Measurements from ENCODE around the gene DPP6. TPM values are rescaled to one million over a fixed set of nuclear protein-coding genes. Genes with fewer than 3 reads are reported as not detected.

DPP6 gene
- total RNA-seq, 1 experiment from 2014 or later: not detected

DNA sequence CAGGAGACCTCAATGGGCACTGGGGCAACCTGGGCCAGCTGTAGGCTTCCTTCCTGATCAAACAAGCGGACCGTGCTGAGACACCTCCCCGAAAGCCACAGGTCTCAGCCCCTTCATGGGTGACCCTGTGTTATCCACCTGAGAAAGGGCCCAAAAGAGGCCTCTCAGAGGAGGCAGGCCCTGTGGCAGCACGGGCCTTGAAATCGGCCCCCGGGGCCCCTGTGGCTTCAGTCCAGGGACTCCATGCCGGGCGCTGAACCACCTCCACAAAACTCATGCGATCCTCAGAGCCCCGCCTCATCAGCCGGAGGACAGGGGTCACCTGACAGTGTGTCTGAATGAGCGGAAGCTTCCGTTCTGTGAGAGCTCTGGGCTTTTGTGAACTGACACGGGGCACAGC, 643.6 kb downstream of the DPP6 start:
- in situ Hi-C loops (cut with HindIII; ENCODE audit: low pct_unique_long_range_greater_than_20kb, low sequenced_read_pairs): no loop called here
- POLR2A ChIA-PET: no interaction called here
- H3K27ac ChIP-seq (ENCODE audit: low read length): no peak overlapping the region
- no peak overlapping the region for H3K4me3 ChIP-seq (ENCODE audit: low read depth in 2 of 2, low read length in 2 of 2)
- CTCF ChIA-PET: no interaction called here
- BruUV-seq (replicated peaks): no TSS peak
- no peaks in the 10 kb centered on the region for H3K9me3 ChIP-seq (ENCODE audit: control insufficient read depth, insufficient read depth, low read depth, low read length)
- TF ChIP-seq, protein P1, sequence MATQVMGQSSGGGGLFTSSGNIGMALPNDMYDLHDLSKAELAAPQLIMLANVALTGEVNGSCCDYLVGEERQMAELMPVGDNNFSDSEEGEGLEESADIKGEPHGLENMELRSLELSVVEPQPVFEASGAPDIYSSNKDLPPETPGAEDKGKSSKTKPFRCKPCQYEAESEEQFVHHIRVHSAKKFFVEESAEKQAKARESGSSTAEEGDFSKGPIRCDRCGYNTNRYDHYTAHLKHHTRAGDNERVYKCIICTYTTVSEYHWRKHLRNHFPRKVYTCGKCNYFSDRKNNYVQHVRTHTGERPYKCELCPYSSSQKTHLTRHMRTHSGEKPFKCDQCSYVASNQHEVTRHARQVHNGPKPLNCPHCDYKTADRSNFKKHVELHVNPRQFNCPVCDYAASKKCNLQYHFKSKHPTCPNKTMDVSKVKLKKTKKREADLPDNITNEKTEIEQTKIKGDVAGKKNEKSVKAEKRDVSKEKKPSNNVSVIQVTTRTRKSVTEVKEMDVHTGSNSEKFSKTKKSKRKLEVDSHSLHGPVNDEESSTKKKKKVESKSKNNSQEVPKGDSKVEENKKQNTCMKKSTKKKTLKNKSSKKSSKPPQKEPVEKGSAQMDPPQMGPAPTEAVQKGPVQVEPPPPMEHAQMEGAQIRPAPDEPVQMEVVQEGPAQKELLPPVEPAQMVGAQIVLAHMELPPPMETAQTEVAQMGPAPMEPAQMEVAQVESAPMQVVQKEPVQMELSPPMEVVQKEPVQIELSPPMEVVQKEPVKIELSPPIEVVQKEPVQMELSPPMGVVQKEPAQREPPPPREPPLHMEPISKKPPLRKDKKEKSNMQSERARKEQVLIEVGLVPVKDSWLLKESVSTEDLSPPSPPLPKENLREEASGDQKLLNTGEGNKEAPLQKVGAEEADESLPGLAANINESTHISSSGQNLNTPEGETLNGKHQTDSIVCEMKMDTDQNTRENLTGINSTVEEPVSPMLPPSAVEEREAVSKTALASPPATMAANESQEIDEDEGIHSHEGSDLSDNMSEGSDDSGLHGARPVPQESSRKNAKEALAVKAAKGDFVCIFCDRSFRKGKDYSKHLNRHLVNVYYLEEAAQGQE (IDR thresholded peaks at IDR 0.05; ENCODE audit: insufficient read depth in 1 of 2, low read depth in 2 of 2, low read length in 1 of 2): no peak
- TF ChIP-seq TCF7L2 (IDR thresholded peaks at IDR 0.05; ENCODE audit: low read depth, low read length): no peak
- TF ChIP-seq, protein P2, sequence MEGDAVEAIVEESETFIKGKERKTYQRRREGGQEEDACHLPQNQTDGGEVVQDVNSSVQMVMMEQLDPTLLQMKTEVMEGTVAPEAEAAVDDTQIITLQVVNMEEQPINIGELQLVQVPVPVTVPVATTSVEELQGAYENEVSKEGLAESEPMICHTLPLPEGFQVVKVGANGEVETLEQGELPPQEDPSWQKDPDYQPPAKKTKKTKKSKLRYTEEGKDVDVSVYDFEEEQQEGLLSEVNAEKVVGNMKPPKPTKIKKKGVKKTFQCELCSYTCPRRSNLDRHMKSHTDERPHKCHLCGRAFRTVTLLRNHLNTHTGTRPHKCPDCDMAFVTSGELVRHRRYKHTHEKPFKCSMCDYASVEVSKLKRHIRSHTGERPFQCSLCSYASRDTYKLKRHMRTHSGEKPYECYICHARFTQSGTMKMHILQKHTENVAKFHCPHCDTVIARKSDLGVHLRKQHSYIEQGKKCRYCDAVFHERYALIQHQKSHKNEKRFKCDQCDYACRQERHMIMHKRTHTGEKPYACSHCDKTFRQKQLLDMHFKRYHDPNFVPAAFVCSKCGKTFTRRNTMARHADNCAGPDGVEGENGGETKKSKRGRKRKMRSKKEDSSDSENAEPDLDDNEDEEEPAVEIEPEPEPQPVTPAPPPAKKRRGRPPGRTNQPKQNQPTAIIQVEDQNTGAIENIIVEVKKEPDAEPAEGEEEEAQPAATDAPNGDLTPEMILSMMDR (IDR thresholded peaks at IDR 0.05): no peak
- no peak for TF ChIP-seq SIN3A (IDR thresholded peaks at IDR 0.05; ENCODE audit: borderline replicate concordance, insufficient read depth, low read depth, low read length)
- TF ChIP-seq POLR2AphosphoS5 (IDR thresholded peaks at IDR 0.05; ENCODE audit: low read depth, low read length): no peak
- no peaks in the 10 kb centered on the region for H3K36me3 ChIP-seq (ENCODE audit: control insufficient read depth, insufficient read depth, low read length)
- DNase-seq (ENCODE audit: low read depth, low spot score) (no peak), ATAC-seq (no peak)
- no peaks in the 10 kb centered on the region; the same call in 1 of the 2 replicates for H3K27me3 ChIP-seq (ENCODE audit: control insufficient read depth, insufficient read depth, low read length)
- H3K4me1 ChIP-seq (ENCODE audit: control insufficient read depth, insufficient read depth, low read length): no peaks in the 10 kb centered on the region; the same call in 1 of the 2 replicates
- intact Hi-C loops (cut with micrococcal nuclease; ENCODE audit: unreplicated experiment): no loop called here

DNA sequence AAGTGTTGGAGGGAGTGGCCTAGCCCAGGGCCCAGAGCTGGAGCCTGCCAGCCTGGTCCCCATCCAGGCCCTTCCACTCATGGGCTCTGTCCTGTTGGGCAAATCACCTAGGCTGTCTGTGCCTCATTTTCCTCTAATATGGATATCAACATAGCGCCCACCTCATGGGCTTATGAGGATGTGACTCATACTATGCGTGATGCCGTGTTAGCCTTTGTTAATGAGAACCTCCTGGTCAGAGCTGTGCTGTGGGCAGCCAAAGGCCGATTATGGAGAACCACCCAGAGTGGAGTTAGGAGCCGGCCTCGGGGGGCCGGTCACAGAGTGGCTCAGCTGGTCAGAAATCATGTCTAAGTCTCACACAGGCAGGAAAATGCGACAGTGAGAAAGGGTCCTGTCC, 644.4 kb downstream of the DPP6 start:
- Histone ChIP-seq H3K4me3 (ENCODE audit: low read depth in 2 of 2, low read length in 2 of 2) (no peak overlapping the region), H3K4me1 (ENCODE audit: control insufficient read depth, insufficient read depth, low read length) (no peaks in the 10 kb centered on the region; the same call in 1 of the 2 replicates), H3K36me3 (ENCODE audit: control insufficient read depth, insufficient read depth, low read length) (no peaks in the 10 kb centered on the region), H3K27ac (ENCODE audit: low read length) (no peak overlapping the region), H3K9me3 (ENCODE audit: control insufficient read depth, insufficient read depth, low read depth, low read length) (no peaks in the 10 kb centered on the region), H3K27me3 (ENCODE audit: control insufficient read depth, insufficient read depth, low read length) (no peaks in the 10 kb centered on the region; the same call in 1 of the 2 replicates)
- no TSS peak for BruUV-seq (replicated peaks)
- in situ Hi-C loops (cut with HindIII; ENCODE audit: low pct_unique_long_range_greater_than_20kb, low sequenced_read_pairs) (no loop called here), intact Hi-C loops (cut with micrococcal nuclease; ENCODE audit: unreplicated experiment) (no loop called here)
- ChIA-PET CTCF (no interaction called here), POLR2A (no interaction called here)
- TF ChIP-seq, protein P2 (IDR thresholded peaks at IDR 0.05): no peak
- no peak for TF ChIP-seq TCF7L2 (IDR thresholded peaks at IDR 0.05; ENCODE audit: low read depth, low read length)
- TF ChIP-seq SIN3A (IDR thresholded peaks at IDR 0.05; ENCODE audit: borderline replicate concordance, insufficient read depth, low read depth, low read length): no peak
- no peak for ATAC-seq
- DNase-seq (ENCODE audit: low read depth, low spot score): no peak

All from Panc1 (cell line).